ENCODE results near the gene LRRC18.

The LRRC18 gene

DNA sequence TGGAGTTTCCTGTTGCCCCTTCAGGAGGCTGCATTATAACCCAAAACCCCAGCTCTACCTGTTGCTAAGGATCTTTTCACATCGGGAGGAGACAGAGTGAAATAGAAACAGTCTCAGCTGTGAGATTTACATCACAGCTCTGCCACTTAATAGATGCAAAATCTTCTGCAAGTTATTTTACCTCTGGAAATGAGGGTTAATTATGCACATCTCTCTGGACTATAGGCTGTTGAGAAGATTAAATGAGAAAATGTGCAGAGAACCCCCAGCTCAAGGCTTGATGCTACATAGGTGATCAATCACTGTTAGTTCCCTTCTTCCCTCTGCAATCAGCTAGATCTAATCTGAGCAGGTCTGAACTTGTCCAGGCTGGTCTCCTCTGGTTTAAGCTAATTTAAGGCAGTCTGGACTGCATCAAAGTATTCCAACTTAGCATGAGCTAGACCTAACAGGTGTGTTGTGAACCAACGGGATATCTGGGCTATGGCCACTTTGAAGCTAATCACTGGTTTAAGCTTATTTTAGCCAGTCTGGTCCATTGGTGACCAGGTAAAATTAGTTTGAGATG is 8.9 kb upstream of the LRRC18 start:
- no peak for TF ChIP-seq FOXP2 (optimal IDR thresholded peaks at IDR 0.05; ENCODE audit: borderline replicate concordance, extremely low read depth, extremely low read length, insufficient read depth)
- TF ChIP-seq, protein P1, sequence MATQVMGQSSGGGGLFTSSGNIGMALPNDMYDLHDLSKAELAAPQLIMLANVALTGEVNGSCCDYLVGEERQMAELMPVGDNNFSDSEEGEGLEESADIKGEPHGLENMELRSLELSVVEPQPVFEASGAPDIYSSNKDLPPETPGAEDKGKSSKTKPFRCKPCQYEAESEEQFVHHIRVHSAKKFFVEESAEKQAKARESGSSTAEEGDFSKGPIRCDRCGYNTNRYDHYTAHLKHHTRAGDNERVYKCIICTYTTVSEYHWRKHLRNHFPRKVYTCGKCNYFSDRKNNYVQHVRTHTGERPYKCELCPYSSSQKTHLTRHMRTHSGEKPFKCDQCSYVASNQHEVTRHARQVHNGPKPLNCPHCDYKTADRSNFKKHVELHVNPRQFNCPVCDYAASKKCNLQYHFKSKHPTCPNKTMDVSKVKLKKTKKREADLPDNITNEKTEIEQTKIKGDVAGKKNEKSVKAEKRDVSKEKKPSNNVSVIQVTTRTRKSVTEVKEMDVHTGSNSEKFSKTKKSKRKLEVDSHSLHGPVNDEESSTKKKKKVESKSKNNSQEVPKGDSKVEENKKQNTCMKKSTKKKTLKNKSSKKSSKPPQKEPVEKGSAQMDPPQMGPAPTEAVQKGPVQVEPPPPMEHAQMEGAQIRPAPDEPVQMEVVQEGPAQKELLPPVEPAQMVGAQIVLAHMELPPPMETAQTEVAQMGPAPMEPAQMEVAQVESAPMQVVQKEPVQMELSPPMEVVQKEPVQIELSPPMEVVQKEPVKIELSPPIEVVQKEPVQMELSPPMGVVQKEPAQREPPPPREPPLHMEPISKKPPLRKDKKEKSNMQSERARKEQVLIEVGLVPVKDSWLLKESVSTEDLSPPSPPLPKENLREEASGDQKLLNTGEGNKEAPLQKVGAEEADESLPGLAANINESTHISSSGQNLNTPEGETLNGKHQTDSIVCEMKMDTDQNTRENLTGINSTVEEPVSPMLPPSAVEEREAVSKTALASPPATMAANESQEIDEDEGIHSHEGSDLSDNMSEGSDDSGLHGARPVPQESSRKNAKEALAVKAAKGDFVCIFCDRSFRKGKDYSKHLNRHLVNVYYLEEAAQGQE (IDR thresholded peaks at IDR 0.05; ENCODE audit: insufficient read depth in 1 of 2, low read depth in 2 of 2, low read length in 2 of 2) = no peak
- TF ChIP-seq POLR2AphosphoS5 (IDR thresholded peaks at IDR 0.05; ENCODE audit: low read depth, low read length) = no peak
- TF ChIP-seq TAF1 (IDR thresholded peaks at IDR 0.05; ENCODE audit: borderline replicate concordance, insufficient read depth, low read length) = no peak

DNA sequence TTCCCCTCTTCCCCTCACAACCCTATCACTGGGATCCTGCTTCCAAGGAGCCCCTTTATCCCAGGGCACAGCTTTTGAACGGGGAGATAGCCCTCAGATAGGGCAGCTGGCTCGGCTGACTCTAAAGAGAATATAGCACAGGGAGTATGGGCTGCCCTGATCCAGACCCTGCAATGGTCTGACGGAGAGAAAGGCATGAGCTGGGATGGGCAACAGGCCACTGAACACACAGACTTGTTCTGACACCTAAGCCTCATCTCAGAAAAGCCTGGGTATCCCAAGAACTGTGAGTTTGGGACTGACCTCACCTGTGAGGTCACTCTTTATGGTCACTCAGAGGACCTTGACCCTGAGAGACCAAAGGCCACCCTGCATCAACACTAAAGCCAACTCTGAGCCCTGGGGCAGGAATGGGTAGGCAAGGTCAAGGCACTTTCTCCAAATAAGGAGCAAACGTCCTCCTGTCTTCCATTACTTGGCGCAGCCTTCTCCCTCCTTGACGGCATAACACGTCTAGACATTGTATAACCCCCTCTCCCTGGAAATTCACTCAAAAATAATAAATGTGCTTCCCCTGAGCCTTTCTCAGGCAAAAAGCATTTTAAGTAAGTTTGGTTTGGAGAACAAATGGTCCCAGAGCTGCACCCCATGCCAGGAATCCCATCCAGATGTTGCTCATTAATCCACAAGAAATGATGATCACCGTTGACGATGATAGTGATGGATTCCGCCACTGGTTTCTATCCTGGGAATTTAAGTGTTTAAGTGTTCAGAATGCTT is 8.2 kb upstream of the LRRC18 start:
- no peak for TF ChIP-seq FOXP2 (optimal IDR thresholded peaks at IDR 0.05; ENCODE audit: borderline replicate concordance, extremely low read depth, extremely low read length, insufficient read depth)
- no peak for TF ChIP-seq SIN3A (IDR thresholded peaks at IDR 0.05; ENCODE audit: borderline replicate concordance, insufficient read depth, low read length)
- TF ChIP-seq POLR2AphosphoS5 (IDR thresholded peaks at IDR 0.05; ENCODE audit: low read depth, low read length) = no peak
- TF ChIP-seq, protein P1 (IDR thresholded peaks at IDR 0.05; ENCODE audit: insufficient read depth in 1 of 2, low read depth in 2 of 2, low read length in 2 of 2) = no peak
- no peak for TF ChIP-seq TAF1 (IDR thresholded peaks at IDR 0.05; ENCODE audit: borderline replicate concordance, insufficient read depth, low read length)

DNA sequence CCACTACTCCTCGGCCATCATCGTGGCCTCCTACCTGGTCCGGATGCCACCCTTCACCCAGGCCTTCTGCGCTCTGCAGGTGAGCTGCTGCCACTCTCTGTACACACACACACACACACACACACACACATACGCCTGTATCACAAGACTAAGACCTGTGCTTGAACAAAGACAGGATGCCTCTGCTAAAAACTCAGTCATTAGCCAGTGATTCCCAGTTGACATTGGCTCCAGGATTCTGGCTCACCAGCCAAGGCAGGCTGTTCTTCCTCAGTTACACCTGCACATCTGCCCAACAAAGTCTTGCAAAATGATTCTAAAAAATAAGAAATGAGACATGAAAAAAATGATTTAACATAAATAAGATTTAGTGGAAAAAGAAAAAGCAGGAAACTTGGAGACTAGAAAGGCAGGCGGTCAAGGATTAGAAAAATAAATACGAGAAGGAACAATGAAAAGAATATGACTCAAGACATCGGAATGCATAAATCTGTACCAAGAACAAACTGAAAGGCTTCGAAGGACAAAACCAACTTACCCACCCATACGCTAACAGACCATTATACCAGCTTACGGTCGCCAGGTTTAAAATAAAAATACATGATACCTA is 7.4 kb upstream of the LRRC18 start:
- TF ChIP-seq FOXP2 (optimal IDR thresholded peaks at IDR 0.05; ENCODE audit: borderline replicate concordance, extremely low read depth, extremely low read length, insufficient read depth) = no peak
- TF ChIP-seq, protein P1 (IDR thresholded peaks at IDR 0.05; ENCODE audit: insufficient read depth in 1 of 2, low read depth in 2 of 2, low read length in 2 of 2) = no peak
- TF ChIP-seq POLR2AphosphoS5 (IDR thresholded peaks at IDR 0.05; ENCODE audit: low read depth, low read length) = no peak
- no peak for TF ChIP-seq SIN3A (IDR thresholded peaks at IDR 0.05; ENCODE audit: borderline replicate concordance, insufficient read depth, low read length)
- TF ChIP-seq TAF1 (IDR thresholded peaks at IDR 0.05; ENCODE audit: borderline replicate concordance, insufficient read depth, low read length) = no peak

DNA sequence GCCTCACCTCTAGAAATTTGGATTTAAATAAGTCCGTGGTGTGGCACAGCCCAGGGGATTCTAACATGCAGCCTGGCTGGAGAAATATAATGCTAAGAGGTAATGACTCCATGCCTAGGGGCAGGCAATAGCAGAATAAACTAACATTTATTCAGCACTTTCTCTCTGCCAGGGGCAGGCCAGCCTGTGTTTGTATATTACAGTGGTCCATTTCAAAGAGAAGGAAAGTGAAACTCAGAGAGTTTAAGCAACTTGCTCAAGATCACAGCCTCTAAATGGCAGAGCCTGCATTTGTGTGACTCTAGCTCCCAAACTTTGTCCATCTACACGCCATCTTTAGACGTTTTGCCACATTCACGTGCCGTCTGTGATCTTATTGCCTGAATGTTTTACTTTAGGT is 6.7 kb upstream of the LRRC18 start:
- TF ChIP-seq FOXP2 (optimal IDR thresholded peaks at IDR 0.05; ENCODE audit: borderline replicate concordance, extremely low read depth, extremely low read length, insufficient read depth) (no peak), TAF1 (IDR thresholded peaks at IDR 0.05; ENCODE audit: borderline replicate concordance, insufficient read depth, low read length) (no peak), SIN3A (IDR thresholded peaks at IDR 0.05; ENCODE audit: borderline replicate concordance, insufficient read depth, low read length) (no peak), POLR2AphosphoS5 (IDR thresholded peaks at IDR 0.05; ENCODE audit: low read depth, low read length) (no peak)
- TF ChIP-seq, protein P1 (IDR thresholded peaks at IDR 0.05; ENCODE audit: insufficient read depth in 1 of 2, low read depth in 2 of 2, low read length in 2 of 2) = no peak

All from PFSK-1 (cell line).